BE2C (cell line): ENCODE results near the gene CHP1.

ENCODE experiments used
- DNase-seq: peaks from one replicate; pipeline ENCODE4 v3.0.0-alpha.2; 2020
- H3K27me3 ChIP-seq: fragments of 250-450 bp; sonication (Bioruptor Pico); 2 replicates; pipeline ENCODE4 v1.5.1; 2020; ENCODE audit warnings: mild to moderate bottlenecking
- H3K36me3 ChIP-seq: fragments of 250-450 bp; sonication (Bioruptor Pico); 2 replicates; pipeline ENCODE4 v1.5.1; 2020; ENCODE audit warnings: mild to moderate bottlenecking
- H3K4me1 ChIP-seq: fragments of 250-450 bp; sonication (Bioruptor Pico); 2 replicates; pipeline ENCODE4 v1.5.1; 2020
- H3K4me3 ChIP-seq: 2 replicates; pipeline ENCODE4 v1.5.1; 2011; ENCODE audit warnings: low read depth, low read length
- H3K9me3 ChIP-seq: fragments of 250-450 bp; sonication (Bioruptor Pico); 2 replicates; pipeline ENCODE4 v1.5.1; 2020
- CTCF ChIP-seq: IDR thresholded peaks from 2 replicates; pipeline ENCODE4 v1.5.1; 2012; ENCODE audit warnings: mild to moderate bottlenecking, low read depth, low read length

Gene CHP1

GRCh38 chr15:41251411-41251810, 20.3 kb downstream of the CHP1 start:
- Histone ChIP-seq H3K4me3 (no peak overlapping the region), H3K4me1 (no peaks in the 10 kb centered on the region), H3K36me3 (peaks cover 13% of the 10 kb centered on the region; the same call in 1 of the 2 replicates), H3K9me3 (no peaks in the 10 kb centered on the region), H3K27me3 (no peaks in the 10 kb centered on the region)
- DNase-seq = no peak
- TF ChIP-seq CTCF = no peak

GRCh38 chr15:41254560-41254959, 23.5 kb downstream of the CHP1 start:
- Histone ChIP-seq H3K4me1 (no peaks in the 10 kb centered on the region), H3K36me3 (peaks cover 15% of the 10 kb centered on the region; the same call in 1 of the 2 replicates), H3K4me3 (no peak overlapping the region), H3K9me3 (no peaks in the 10 kb centered on the region), H3K27me3 (no peaks in the 10 kb centered on the region)
- DNase-seq = no peak
- TF ChIP-seq CTCF = no peak

GRCh38 chr15:41256103-41256502, 25.0 kb downstream of the CHP1 start:
- Histone ChIP-seq H3K4me1 (no peaks in the 10 kb centered on the region), H3K27me3 (no peaks in the 10 kb centered on the region), H3K9me3 (no peaks in the 10 kb centered on the region), H3K36me3 (peaks cover 15% of the 10 kb centered on the region; the same call in 1 of the 2 replicates), H3K4me3 (no peak overlapping the region)
- TF ChIP-seq CTCF = no peak
- no peak for DNase-seq

- H3K4me1 ChIP-seq = no peaks in the 10 kb centered on the region
- no peaks in the 10 kb centered on the region for H3K9me3 ChIP-seq
- H3K4me3 ChIP-seq = no peak overlapping the region
- DNase-seq = no peak
- peaks cover 15% of the 10 kb centered on the region; the same call in 1 of the 2 replicates for H3K36me3 ChIP-seq
- no peaks in the 10 kb centered on the region for H3K27me3 ChIP-seq
- TF ChIP-seq CTCF = no peak
Measured at GRCh38 chr15:41256577-41257038, 25.5 kb downstream of the CHP1 start.

GRCh38 chr15:41258750-41259471, 27.8 kb downstream of the CHP1 start:
- DNase-seq = no peak

More at GRCh38 chr15:41258750-41259471, 27.8 kb downstream of the CHP1 start:
- no peak for TF ChIP-seq CTCF
- H3K27me3 ChIP-seq = no peaks in the 10 kb centered on the region
- no peaks in the 10 kb centered on the region for H3K9me3 ChIP-seq
- H3K36me3 ChIP-seq = peaks cover 31% of the 10 kb centered on the region
- H3K4me1 ChIP-seq = no peaks in the 10 kb centered on the region
- no peak overlapping the region for H3K4me3 ChIP-seq
